GM12864 (cell line): Measurements from ENCODE around the gene TPM1.

ENCODE experiments used
- DNase-seq: peaks from one replicate; pipeline ENCODE4 v3.0.0-alpha.2; 2011; ENCODE audit warnings: low read depth
- H3K4me3 ChIP-seq: 2 replicates; pipeline ENCODE4 v1.5.1; 2011; ENCODE audit warnings: mild to moderate bottlenecking, low read depth, low read length, control low read depth
- CTCF ChIP-seq: IDR thresholded peaks from 2 replicates; pipeline ENCODE4 v1.5.1; 2011; ENCODE audit warnings: low read depth, mild to moderate bottlenecking, moderate library complexity, low read length, control low read depth, inconsistent platforms; ENCODE audit errors: missing control alignments

TPM1 gene

GRCh38 chr15:63016234-63016633 is 26.3 kb upstream of the TPM1 start:
- TF ChIP-seq CTCF = no peak
- DNase-seq = no peak
- H3K4me3 ChIP-seq = no peak overlapping the region

- no peak for DNase-seq
- no peak overlapping the region for H3K4me3 ChIP-seq
- no peak for TF ChIP-seq CTCF
Measured at GRCh38 chr15:63018639-63019038, 23.9 kb upstream of the TPM1 start.

DNA sequence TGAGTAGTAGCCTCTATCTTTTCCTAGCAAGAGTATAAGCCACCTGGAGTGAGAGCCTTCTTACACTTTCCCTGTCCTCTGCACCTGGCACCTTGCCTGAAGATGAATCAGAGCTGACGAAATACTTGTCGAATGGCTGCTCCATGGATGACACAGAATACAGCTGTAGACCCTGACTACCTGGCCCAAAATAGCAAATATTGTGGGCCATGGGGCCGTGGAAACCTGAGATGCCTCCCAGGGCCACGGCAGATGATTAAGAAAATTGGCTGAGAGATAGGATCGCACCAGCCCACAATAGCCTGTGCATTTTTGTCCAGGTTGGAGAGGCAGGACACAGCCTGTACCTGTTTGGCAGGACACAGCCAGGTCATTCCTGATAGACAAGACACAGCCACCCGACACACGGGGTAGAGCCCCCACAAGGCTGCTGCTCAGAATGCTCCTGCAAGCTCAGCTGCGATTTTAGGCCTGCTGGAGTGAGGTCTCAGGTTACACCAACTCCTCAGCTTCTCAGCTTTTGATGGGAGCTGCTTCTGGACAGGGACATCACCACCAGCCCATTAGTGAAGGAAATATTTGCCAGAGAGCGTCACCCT is 22.9 kb upstream of the TPM1 start:
- no peak overlapping the region for H3K4me3 ChIP-seq
- no peak for DNase-seq
- TF ChIP-seq CTCF = no peak

DNA sequence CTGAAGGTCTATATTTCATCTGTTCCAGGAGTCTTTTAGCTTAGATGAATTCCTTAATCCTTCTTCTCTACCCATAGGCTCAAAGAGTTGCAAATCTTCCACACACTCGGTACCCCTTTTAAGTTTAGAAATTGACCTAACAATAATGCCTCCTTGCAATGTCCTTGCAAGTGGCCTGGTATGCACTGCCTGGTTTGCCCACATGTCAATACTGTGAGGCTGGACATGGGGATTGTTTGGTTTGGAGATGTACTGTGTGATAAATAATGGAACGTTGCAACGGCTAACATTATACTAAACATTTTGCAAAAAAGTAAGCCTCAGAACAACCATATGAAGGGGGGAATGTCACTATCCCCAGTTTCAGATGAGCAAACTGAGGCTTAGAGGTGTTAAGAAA is 22.4 kb upstream of the TPM1 start:
- H3K4me3 ChIP-seq = no peak overlapping the region
- no peak for DNase-seq
- no peak for TF ChIP-seq CTCF

- DNase-seq = no peak
- TF ChIP-seq CTCF = no peak
- H3K4me3 ChIP-seq = no peak overlapping the region
Measured at GRCh38 chr15:63020759-63021430, 21.7 kb upstream of the TPM1 start.

DNA sequence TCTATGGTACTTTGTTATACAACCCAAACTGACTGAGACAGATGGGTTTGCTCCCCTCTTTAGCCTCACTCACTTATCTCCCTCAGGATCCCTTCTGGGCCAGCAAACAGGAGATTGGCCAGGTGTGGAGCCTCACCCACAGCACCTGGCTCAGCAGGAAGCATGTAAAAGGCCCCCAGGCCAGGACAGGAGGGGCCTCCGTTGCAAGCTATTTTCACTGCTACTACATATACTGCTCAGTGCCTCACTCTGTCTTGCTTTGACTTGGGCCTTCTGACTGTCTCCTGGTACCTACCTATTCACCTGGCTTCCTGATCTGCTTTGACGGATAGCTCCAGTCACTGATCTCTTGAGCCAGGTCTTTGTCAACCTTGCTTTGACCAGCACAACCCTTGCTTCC is 20.4 kb upstream of the TPM1 start:
- no peak for TF ChIP-seq CTCF
- H3K4me3 ChIP-seq = no peak overlapping the region
- no peak for DNase-seq

DNA sequence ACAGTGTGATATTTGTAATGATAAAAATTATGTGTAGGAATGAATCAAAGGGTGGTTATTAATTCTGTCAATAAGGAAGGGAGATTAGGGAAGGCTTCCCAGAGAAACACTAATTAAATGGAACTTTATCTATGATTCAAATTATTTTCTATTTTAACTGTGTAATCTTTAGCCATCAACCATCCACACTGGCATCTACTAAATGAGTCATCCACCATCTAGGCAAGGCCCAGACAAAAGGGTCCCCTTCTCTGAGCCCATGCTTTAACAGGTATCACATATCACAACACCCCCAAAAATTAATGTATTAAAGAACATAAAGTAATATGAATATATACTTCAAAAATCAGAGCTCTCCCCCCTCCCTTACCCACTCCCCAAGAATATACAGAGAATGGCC is 19.9 kb upstream of the TPM1 start:
- no peak overlapping the region for H3K4me3 ChIP-seq
- DNase-seq = no peak
- no peak for TF ChIP-seq CTCF
